NCI-H69 (cell line): Measurements from ENCODE around the gene HAPLN3.
"Not testable (repeated sequence)": the region's sequence is repeated elsewhere in the genome, so short reads cannot be mapped to it uniquely, and the experiment has no call there.

ENCODE experiments used
- DNase-seq: peaks from one replicate; lab custom pipeline; 2025; lab: John Stamatoyannopoulos, UW

The HAPLN3 gene

GRCh38 chr15:88894819-88895767 lies at the start of gene HAPLN3:
Gene HAPLN3 (minus strand): TSS chr15:88895544. CDS start chr15:88887298, 8,246 bp downstream.
- no peak for DNase-seq

DNA sequence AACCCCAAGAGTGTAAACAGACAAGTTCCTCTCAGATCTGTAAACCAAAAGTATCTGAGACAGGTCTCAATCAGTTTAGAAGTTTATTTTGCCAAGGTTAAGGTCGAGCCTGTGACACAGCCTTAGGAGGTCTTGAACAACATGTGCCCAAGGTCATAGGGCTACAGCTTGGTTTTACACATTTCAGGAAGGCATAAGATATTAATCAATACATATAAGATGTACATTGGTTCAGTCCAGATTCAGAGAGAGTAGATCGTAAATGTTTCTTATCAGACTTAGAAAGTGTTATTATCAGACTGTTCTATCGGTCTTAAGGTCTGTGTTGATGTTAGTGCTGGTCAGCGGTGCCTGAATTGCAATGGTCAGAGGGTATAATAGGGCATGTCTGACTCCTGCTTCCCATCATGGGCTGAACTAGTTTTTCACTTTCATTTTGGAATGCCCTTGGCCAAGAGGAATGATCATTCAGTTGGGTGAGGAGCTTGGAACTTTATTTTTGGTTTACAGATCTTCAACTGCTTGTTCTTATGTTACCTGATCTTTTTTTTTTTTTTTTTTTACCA lies 44.8 kb upstream of the HAPLN3 start:
- DNase-seq, result no peak

DNA sequence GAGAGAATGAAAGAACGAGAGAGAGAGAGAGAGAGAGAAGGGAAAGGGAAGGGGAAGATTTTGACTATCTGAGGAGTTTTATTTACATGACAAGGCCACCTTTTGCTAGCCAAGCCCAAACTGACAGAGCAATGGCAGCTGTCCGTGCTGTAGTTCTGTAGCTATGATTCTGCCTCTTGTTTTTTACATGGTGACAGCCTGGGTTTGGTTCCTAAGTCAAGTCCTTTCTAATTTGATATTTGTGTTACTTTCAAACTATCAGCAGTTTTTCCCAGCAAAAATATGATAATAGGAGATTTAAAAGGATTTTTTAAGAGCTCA lies 44.1 kb upstream of the HAPLN3 start:
- DNase-seq, result no peak

DNA sequence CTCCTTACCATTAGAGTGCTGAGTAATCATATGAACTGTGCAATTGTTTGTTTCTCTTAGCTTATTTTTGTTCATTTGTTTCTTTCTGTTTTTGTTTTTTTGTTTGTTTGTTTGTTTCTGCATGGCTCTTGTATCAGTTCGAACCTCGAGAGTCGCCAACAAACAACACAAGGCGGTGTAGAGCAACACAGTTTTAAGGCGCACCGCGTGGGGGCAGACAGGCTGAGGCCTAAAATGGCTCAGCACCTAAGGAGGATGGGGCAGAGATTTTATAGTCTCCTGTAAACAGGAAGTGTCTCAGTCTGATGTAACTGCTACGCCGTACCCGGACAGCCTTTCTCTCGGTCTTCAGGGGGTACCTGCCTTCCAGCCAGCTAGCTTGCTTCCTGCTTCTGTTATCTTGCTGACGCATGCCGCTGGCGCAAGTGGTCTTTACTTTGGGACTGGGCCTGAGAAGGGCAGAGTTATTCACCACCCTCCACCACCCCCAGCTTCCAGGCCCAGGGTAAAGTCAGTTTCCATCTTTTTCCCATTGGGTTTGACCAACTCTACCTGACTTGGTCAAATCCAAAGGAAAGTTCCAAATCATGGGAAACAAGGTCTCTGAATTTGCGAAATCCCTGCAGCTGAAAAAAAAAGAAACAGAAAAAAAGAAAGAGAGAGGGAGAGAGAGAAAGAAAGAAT lies 43.6 kb upstream of the HAPLN3 start:
- no peak for DNase-seq

GRCh38 chr15:88934449-88934848 lies 39.1 kb upstream of the HAPLN3 start:
- DNase-seq, result not testable (repeated sequence)

GRCh38 chr15:88932875-88933330 lies 37.6 kb upstream of the HAPLN3 start:
- DNase-seq, result no peak

DNA sequence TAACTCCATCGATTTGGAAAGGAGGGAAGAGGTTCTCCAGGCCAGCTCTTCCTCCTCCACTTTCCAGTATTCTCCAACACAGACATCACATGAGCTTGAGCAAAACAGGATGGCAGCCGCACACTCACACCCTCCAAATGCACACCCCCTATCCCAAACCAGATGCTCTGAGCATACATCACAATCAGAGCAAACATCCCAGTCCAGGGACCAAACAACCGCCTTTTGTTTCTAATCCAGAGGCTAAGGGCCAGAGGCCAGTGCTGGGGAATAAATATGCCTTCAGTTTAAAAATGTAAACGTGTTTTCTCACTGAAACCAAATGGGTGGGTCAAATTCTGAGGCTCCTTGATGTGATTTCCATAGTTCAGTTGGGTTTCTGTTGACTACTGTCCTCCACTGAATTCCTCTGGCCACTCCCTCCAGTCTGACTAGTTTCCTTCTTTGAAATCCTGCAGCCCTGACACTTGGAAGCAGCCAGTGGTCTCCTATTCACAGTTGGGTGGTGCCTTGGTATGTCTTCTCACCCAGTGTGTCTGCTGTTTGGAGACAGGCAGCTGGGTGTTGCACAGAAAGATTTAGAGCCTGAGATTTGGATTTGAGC lies 37.0 kb upstream of the HAPLN3 start:
- no peak for DNase-seq

GRCh38 chr15:88930579-88930978 lies 35.2 kb upstream of the HAPLN3 start:
- no peak for DNase-seq

- not testable (repeated sequence) for DNase-seq
Observed at GRCh38 chr15:88929358-88930098, 34.2 kb upstream of the HAPLN3 start.

DNA sequence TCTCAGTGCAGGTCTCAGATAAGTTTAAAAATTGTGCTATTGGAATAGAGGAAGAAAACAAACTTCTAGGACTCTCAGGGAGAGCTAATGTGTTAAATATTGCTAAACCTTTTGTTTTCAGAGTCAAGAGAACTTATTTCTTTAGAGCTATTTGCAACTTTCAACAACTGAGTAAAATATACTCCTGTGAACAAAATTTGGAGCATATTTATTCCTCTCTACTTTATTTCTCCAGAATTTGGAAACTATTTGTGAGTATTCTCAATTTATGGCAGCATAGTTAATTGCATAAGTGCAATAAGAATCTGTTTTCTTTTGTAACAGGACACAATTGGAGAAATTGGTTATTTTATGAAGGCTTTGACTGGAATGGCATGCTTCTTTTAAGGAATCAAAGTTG lies 32.8 kb upstream of the HAPLN3 start:
- not testable (repeated sequence) for DNase-seq

DNA sequence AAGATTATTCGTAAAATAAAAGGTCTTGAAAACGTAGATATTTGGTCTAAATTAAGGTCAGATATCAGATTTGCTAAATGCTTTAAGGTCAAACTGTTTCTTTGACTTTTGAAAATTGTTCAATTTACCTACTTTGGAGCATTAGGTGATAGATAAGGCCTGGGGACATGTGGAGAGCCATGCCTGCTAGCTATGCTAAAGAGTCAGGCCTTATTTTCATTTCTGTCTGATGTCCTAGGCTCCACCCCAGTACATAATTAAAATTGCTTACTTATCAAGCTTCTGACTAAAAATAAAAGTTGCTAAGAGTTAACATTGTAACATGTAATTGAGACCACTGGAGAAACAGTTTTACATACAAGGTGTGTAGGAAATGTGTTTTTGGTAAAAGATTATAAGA lies 30.3 kb upstream of the HAPLN3 start:
- not testable (repeated sequence) for DNase-seq

DNA sequence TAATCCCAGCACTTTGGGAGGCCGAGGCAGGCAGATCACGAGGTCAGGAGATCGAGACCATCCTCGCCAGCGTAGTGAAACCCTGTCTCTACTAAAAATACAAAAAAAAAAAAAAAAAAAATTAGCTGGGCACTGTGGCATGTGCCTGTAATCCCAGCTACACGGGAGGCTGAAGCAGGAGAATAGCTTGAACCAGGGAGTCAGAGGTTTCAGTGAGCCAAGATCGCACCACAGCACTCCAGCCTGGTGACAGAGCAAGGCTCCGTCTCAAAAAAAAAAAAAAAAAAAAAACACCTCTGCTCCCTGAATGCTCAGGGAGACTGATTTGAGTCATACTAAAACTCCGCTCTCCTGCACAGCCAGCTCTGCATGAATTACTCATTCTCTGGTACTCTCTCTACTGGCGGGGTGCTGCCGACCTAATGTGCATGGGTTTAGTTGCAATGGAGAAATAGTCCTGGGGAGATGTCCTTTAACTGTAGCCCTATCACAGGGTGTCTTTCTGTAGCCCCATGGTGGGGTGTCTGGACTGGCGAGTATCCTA lies 25.6 kb upstream of the HAPLN3 start:
- DNase-seq, result not testable (repeated sequence)

DNA sequence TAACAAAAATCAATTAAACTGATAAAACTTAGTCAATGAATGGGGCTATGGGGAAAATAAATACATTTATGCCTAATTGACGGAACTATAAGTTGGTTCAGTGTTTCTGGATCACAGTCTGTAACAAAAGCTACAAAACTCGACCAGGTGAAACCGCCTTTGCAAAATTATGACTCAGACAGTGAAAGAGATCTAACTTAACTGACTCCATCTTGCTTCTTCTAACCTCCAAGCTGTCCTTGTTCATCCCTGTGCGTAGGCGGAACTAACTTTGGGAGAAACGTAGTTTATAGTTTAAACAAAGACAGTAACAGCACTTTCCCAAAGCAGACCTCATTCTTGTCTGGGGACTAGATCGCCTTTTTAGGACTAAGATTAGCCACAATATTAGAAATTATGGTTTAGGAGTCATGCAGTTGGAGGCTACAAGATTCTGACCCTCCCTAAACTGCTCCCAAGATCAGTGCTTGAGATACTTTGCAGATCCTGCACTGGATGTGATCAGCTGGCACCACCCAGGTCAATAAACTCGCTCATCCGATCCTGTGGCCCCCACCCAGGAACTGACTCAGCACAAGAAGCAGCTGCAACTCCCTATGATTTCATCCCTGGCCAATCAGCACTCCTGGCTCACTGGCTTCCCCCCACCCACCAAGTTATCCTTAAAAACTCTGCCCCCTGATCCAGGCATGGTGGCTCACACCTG lies 25.0 kb upstream of the HAPLN3 start:
- DNase-seq, result no peak

DNA sequence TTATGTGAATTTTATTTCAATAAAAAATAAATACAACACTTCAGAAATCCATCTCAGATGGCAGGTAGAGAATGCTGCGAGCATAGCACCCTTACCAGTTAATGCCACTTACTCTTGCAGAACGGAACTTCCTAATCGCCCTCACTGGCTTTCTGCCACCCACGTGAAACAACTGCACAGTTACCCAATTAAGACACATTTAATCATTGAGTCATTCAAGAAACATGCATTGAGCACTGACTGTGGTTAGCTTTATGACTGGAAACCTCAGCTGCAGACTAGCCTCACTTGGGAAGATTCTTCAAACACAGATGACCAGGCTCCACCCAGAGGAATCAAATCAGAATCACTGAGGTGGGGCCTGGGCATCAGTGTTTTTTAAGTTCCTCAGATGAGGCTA lies 23.4 kb upstream of the HAPLN3 start:
- DNase-seq, result no peak

DNA sequence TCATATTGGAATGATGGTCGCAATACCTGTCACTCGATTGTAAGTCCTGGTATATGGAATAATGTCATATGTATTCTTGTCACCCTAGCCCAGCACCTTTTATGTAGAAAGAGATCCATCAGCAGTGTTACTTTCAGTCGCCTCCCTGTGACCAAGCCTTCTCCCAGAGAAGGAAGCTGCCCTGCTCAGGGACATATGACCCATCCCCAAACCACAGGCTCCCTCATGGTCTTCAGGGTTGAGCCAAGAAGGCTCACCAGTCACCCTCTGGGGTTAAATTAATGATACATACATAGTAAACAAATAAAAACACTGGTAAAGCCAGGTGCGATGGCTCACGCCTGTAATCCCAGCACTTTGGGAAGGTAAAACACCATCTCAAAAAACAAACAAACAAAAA lies 22.4 kb upstream of the HAPLN3 start:
- DNase-seq, result no peak

DNA sequence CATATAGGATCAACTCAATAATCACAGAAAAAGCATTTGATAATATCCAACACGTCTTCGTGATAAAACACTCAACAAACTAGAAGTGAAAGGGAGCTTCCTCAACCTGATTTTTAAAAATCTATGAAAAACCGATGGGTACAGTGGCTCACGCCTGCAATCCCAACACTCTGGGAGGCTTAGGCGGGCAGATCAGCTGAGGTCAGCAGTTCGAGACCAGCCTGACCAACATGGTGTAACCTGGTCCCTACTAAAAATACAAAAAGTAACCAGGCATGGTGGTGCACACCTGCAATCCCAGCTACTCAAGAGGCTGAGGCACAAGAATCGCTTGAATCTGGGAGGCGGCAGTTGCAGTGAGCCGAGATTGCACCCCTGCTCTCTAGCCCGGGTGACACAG lies 20.0 kb upstream of the HAPLN3 start:
- DNase-seq, result no peak

DNA sequence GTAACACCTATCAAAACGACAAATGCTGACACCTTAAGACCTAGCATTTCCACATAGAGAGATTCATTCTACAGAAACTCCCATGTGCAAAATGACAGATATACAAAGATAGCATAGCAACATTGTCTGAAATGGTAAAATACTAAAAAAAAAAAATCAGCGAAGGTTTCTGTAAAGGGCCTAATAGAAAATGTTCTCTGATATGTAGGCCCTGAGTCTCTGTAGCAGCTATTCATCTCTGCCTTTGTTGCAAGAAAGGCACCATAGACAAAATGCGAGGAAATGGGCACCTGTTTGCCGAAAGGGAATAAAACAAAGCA lies 18.5 kb upstream of the HAPLN3 start:
- no peak for DNase-seq

DNA sequence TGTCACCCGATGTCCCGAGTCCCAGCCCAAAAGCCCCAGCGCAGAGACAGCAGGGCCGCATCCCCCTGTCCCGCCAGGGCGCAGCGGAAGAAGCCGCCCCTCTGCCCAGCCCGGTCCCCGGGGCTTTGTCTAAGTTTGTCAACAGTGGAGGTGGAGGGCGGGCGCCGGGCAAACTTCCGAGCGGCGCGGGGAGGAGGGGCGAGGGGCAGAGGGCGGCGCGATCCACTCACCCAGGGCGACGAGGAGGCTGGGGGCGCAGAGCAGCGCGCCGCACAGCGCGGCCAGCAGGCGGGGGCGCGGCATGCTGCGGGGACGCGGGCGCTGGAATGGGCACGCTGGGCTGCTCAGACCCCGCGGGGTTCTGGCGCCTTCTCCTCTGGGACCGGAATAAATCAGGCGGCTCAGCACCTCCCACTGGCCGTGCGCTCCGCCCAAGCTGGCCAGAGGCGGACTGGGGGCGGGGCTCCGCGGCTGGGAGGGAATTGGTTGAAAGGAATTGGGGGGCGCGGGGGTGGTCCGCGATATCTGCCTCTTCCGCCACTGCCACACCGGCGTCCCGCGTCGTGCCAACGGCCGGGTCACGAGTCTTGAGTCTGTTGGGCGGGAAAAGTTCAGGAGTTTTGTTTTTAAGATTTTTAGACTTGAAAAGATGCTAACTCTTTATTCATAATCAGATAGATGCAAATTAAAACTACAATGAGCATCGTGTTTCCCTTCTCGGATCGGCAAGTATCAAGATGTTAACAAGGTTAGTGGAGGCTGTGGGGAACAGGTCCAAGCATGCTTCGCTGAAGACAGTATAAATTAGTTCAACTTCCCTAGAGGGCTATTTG lies 17.9 kb upstream of the HAPLN3 start, which contains the start of gene MFGE8:
Gene MFGE8, minus strand, starts transcription at position 363 of the 833 bp plus-strand sequence. Its CDS starts 60 bp downstream, at position 303.
- peak; percentile 47 for DNase-seq

GRCh38 chr15:88912500-88912921 lies 17.2 kb upstream of the HAPLN3 start:
- no peak for DNase-seq

GRCh38 chr15:88911766-88912118 lies 16.4 kb upstream of the HAPLN3 start:
- DNase-seq, result no peak
